HG03457 (cell line): ENCODE data around the gene SAMD4B.
"Not testable (repeated sequence)": the region's sequence is repeated elsewhere in the genome, so short reads cannot be mapped to it uniquely, and the experiment has no call there.

Experiments
- ATAC-seq: cut with Tn5 transposase; IDR thresholded peaks from one replicate; pipeline ENCODE4 v1.9.1; 2021; ENCODE audit warnings: moderate number of reproducible peaks; ENCODE audit not compliant: unreplicated experiment

SAMD4B gene, protein sequence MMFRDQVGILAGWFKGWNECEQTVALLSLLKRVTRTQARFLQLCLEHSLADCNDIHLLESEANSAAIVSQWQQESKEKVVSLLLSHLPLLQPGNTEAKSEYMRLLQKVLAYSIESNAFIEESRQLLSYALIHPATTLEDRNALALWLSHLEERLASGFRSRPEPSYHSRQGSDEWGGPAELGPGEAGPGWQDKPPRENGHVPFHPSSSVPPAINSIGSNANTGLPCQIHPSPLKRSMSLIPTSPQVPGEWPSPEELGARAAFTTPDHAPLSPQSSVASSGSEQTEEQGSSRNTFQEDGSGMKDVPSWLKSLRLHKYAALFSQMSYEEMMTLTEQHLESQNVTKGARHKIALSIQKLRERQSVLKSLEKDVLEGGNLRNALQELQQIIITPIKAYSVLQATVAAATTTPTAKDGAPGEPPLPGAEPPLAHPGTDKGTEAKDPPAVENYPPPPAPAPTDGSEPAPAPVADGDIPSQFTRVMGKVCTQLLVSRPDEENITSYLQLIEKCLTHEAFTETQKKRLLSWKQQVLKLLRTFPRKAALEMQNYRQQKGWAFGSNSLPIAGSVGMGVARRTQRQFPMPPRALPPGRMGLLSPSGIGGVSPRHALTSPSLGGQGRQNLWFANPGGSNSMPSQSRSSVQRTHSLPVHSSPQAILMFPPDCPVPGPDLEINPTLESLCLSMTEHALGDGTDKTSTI

DNA sequence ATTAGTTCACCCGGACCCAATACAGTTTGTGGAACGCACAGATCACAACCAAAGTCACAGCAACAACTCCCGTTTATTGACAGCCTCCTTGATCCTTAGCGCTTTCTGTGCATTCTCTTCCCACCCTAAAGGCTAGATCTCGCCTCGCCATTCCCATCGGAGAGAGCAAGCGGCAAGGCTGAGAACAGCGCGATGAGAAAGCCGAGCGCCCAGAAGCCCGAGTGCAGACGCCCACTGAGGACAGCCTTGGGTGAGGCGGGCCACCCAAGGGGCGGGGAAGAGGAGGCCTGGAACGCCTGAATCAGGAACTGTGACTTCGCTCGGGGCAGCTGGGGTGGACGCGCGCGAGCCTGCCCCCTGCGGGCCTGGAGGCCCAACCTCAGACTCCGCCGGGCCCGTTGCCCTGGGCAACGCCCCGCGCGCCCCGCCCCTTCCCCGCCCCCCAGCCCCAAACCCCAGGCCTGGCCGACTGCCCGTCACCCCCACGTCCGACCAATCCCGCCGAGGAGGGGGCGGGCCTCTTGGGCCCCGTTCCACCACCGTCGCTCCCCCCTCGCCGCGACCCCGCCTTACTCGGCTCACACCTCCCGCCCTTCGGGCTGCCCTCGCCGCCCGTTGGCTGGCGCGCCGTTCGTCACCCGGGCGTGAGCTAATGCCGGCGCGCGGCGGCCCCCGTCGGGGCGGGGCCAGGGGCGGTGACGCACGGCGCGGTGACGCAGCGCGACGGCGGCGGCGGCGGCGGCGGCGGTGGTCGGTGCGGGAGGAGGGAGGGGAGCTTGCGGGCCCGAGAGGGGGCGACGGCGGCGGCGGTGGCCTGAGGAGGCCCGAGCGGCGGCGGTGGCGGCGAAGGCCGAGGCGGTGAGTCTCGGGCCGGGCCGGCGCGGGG lies at the start of gene SAMD4B:
TSS of gene SAMD4B (plus strand) at position 703 of the 886 bp plus-strand sequence. CDS start 14,473 bp downstream, outside the sequence.
- peak; percentile 76 for ATAC-seq

DNA sequence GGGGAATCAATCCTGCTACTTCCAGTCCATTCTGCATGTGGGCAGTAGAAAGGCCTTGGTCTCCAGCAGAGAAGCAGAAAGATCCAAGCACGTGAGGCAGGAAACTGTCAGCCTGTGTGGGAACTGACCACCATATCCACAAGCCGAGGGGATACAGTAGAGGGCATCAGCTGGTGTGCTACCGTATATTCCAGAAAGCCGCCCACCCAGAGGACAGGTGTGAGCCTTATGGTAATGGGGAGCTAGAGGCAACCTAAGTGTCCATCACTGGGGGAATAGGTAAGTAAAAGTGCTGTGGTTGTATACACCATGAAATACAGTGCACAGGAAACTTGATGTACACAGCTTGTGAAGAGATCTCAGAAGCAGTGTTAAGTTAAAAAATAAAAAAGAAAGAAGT lies 48.8 kb upstream of the SAMD4B start:
- no peak for ATAC-seq

DNA sequence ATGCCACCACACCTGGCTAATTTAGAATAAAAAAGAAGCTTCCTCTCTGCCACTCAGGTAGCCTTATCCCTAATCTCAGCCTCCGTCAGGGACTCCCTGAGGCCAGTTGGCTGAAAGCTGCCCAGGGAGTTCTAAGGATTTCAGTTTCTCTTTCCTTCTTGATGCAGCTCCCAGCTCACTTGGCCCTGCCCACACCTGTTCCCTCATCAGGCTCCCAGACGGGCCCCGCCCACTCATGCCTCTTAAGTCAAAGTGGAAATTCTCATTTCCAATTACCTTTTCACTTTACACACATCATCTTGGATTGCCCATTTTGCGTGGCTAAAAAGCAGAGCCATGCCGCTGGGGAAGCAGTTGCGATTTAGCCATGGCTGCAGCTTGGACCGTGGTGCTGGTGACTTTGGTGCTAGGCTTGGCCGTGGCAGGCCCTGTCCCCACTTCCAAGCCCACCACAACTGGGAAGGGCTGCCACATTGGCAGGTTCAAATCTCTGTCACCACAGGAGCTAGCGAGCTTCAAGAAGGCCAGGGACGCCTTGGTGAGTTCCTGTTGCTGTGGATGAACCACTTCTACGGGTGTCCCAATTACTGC lies 46.1 kb upstream of the SAMD4B start, which contains the start of gene IFNL1:
TSS of gene IFNL1 (plus strand) at position 353 of the 591 bp plus-strand sequence. CDS start at position 368, 15 bp downstream.
- ATAC-seq, result no peak

DNA sequence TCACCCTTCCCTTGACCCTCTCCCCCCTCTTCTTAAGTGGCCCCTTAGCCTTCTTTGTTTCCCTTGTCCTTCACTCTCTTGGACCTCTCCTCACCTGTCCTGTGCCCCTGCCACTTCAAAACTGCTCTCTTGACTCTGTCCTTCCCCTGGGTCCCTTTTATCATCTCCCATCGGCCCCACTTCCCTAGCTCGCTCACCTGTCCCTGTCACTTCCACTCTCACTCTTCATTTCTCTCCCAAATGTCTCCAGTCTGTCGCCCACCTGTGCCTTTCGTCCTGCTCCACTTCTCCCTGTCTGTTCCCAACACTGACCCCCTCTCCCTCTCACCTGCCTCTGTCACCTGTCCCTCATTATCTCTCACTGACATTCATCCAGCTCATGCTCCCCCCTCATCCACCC lies 45.3 kb upstream of the SAMD4B start:
- no peak for ATAC-seq

DNA sequence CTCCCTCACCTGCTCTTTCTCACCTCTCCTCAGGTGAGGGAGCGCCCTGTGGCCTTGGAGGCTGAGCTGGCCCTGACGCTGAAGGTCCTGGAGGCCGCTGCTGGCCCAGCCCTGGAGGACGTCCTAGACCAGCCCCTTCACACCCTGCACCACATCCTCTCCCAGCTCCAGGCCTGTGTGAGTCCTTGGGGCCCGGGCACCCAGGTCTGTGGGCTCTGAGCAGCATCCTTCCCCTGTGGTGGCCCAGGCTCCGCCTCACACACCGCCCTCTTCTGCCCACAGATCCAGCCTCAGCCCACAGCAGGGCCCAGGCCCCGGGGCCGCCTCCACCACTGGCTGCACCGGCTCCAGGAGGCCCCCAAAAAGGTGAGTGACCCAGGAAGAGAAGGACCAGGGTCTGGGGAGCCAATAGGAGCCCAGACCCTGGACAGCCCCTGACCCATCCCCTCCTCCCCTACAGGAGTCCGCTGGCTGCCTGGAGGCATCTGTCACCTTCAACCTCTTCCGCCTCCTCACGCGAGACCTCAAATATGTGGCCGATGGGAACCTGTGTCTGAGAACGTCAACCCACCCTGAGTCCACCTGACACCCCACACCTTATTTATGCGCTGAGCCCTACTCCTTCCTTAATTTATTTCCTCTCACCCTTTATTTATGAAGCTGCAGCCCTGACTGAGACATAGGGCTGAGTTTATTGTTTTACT lies 44.1 kb upstream of the SAMD4B start:
- ATAC-seq, result no peak

DNA sequence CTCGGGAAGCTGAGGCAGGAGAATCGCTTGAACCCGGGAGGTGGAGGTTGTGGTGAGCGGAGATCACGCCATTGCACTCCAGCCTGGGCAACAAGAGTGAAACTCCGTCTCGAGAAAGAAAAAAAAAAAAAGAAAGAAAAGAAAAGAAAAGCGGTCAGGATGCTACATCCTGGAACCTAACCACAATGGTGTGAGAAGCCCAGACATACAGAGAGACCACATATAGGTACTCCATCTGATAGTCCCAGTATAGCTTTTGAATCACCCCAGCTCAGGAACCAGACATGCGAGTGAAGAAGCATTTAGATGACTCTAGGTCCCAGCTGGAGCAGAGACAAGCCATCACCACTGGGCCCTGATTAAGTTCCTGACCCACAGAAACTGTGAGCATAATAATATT lies 42.8 kb upstream of the SAMD4B start:
- ATAC-seq, result no peak

DNA sequence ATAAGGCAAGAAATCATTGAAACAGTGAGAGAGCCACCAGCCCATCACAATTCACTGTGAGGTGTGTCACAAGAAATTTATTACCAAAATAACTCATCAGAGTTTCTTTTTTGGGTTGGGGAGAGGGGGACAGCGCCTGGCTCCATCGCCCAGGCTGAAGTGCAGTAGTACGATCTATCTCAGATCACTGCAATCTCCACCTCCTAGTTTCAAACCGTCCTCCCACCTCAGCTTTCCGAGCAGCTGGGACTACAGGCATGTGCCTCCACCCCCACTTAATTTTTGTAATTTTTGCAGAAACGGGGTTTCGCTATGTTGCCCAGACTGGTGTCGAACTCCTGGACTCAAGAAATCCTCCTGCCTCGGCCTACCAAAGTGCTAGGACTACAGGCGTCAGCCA lies 42.4 kb upstream of the SAMD4B start:
- no peak for ATAC-seq

DNA sequence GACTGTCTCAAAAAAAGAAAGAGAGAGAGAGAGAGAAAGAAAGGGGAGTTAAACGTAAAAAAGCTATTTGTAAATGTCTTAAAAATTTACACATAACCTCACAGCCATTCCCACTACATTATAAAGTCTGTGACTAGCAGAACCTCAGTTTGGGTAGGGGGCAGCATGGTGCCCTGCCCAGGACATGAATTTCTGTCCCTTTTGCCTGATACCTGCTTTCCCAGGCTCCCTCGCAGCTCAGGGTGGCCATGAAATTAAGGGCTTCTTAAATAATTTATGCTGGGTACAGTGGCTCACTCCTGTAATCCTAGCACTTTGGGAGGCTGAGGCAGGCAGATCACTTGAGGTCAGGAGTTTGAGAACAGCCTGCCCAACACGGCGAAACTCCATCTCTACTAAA lies 41.2 kb upstream of the SAMD4B start:
- ATAC-seq, result no peak

DNA sequence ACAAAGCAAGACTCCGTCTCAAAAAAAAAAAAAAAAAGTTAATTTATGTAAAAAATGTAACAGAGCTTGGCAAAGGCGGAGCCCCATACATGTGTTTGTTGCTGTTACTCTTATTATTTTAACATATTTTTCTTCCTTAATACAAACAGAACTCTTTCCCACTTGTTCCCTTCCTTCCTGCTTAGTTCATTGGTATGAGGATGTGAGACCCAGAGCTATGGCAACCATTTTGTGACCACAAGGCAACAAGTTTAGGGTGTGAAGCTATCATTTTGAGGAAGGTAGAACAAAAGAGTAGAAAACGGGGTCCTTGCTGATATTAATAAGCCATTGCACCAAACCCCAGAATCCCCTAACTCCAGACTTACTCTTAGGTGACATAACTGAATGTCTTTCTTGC lies 40.7 kb upstream of the SAMD4B start:
- ATAC-seq, result no peak

DNA sequence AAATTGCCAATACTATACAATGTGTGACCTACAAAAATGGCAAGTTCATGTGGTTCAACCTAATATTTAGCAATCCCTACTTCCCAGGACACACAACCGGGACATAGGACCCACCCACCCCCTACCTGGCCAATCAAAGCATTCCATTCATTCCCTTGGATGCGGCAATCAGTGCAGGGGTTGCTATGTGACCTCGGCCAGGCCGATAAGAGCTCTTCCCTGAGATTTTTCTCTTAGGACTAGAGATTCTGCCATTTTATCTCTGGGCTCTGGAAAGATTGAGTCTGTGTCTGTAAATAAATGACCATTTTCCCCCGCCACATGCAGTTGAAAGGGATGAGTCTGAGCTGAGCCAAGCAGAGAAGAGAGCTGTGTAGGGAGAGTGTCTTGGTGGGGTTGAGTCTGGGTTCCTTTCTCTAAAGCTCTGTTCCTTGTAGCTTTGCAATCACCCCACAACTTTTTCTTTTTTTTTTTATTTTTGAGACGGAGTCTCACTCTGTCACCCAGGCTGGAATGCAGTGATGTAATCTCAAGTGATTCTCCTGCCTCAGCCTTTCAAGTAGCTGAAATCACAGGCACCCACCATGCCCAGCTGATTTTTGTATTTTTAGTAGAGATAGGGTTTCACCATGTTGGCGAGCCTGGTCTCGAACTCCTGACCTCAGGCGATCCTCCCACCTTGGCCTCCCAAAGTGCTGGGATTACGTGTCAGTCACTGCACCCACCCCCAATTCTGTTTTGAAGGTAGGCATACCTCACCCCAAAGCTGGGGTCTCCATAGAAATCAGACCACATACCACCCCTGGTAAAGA lies 38.6 kb upstream of the SAMD4B start:
- ATAC-seq, result no peak

DNA sequence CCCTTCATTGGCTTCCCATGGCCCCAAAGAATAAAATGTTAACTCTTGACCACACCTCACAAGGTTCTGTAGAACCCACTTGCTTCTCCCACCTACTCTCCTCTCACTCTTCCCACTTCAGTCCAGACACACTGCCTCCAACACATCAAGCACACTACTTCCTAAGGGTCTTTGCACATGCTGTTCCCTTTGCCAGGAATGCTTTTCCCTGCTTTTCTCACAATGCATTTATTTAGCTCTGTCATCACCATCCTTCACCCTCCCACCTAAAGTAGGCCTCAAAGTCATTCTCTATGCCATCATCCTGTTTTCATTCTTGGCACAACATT lies 38.1 kb upstream of the SAMD4B start:
- no peak for ATAC-seq

DNA sequence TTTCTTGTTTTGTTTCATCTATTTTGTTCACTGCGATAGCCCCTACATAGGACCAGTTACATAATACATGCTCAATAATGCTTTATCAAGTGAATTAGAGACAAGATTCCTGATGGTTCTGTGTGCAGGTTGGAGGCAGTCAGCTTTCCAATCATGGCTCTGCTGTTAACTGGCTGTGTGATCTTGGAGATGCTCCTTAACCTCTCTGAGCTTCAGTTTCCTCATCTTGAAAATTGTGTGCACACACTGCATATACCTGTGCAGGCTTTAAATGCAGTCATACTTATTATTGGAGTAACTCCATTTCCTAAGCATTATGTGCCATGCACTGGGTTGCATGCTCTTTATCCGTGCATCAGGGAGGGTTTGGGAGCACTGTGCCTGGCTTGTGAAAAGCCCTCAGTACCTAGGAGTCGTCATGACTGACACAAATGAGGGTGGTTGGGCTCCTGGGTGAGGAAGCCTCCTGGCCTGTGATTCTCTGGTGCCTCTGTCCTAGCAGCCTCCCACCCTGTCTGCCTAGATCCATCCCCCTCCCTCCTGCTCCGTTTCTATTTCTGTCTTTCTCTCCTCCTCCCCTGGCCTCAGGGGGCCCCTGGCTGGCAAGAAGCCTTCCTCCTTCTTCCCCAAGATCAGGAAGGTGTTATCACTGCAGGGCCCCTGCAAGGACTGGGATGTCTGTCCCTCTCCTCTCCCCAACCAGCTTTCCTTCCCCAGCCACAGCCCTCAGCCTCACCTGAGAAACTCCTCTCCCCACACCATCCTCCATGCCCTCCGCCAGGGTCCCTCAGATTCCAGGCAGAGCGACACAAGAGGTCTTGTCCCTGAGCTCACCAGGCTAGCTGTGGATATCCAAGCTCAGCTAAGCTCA lies 37.3 kb upstream of the SAMD4B start:
- no peak for ATAC-seq

DNA sequence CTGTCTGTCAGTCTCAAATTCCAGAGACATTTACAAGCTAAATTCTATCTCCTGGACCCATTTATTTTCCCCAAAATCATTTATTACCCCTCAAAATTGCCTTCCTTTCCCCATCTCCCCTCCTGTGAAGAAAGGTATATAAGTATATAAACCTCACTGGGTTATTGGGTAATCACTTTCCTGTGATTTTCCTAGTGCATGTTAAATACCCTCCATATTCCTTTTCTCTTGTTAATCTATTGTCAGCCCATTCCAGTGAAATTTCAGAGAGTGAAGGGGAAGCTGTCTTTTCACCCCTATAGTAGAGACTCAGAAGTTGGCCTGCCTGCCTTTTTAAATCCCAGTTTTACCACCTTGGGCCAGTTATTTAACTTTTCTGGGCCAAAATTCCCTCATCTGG lies 36.1 kb upstream of the SAMD4B start:
- ATAC-seq, result no peak

DNA sequence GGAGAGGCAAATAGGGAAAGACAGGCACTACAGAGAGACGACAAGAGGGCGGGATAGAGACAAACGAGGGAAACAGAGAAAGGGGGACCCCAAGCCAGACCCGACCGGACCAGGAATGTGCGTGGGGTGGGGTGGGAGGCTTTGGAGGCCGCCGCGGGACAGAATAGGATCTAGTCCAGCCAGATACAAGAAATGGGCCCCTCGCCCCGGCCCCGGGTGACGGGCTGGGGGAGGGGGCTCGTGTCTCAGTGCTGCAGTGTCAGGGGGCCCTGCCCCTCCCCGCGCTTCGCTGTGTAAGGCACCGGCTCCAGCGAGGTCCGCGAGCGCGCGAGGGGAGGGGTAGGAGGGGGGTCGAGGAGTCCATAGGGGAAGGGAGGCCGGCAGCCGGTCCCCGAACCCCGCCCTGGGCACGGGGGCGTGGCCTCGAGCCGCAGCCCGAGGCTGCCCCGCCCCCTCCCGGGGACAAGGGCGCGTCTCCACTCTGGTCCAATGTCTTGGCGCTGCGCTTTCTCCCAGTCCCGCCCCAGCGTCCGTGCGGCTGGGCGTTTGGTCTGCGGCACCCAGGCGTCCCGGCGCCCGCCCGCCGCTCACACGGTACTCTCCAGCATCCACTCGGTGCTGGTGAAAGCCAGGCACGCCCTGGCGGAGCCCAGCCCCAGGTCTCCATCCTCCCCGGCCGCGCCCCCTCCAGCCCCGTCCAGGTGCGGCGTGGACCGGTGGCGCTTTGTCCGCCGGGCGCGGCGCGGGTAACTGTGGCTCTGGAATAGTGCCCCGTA lies 35.0 kb upstream of the SAMD4B start:
- ATAC-seq, result no peak

DNA sequence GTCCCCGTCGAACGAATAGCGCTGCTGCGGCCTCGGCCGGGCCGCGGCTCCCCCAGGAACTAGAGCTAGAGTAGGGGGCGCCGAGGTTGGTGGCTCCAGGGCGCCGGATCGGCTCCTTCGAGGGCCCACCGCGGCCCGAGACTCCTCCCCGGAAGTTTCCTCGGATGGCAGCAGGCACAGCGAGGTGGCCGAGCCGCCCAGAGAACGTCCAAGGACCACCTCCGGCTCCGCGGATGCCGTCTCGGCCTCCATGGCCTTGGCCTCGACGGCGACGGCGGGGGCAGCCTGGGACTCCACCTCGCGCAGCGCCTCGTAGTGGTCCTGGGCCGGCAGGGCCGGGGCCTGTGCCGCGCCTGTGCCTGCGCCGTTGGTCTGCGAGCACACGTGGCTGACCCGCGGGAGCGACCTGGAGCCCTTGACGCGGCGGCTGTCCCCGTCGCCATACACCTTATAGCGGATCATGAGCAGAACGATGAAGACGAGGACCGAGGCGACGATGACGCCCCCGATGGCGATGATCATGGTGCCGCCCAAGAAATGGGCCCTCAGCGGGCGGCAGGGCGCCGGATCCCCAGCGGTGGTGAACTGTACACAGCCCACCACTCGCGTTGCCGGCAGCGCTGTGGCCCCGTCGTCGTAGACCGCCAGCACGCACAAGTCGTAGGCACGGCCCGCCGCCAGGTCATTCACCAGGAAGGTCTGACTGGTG lies 34.2 kb upstream of the SAMD4B start:
- ATAC-seq, result no peak

DNA sequence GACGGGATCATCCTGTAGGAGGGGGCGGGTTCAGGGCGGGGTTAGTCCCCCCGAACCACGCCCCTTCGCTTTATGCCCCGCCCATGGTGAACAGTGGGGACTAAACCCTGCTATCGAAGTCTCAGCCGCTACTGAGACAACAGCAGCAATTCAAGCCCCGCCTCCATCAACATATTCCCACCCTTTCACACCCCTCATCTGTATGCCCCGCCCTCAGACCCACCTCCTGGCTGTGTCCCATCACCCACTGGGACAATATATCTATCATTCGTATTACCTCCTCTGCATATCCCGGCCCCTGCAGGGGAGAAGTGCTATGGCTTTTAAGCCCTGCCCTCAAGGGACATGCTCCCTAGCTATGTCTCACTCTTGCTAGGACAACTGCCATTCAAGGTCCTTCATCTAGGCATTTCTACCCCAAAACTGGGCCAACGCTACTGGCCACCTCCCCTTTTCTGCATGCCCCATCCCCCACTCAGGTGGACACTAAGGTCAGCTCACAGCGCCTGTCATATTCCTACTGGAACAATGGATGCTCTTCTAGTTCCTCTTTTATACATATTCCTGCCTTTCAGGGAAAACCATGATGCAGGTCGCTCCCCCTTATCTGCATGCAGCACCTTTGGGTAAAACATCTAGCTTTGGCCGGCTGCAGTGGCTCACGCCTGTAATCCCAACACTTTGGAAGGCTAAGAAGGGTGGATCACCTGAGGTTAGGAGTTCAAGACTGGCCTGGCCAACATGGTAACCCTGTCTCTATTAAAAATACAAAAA lies 33.5 kb upstream of the SAMD4B start:
- ATAC-seq, result no peak

DNA sequence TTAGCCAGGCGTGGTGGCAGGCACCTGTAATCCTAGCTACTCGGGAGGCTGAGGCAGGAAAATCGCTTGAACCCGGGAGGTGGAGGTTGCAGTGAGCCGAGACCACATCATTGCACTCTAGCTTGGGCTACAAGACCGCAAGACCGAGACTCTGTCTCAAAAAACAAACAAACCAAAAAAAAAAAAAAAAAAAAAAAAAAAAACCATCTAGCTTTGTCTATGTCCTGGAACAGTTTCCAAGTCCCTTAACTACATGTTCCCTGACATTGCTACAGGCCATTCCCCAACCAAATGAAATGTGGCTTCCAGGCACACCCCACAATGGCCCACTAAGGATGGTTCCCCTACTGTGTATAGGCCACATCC lies 32.9 kb upstream of the SAMD4B start:
- ATAC-seq, result not testable (repeated sequence)
